Thyroid gland (tissue), 4 donors: ENCODE results near the gene MYO5A.

Experiments
- POLR2A ChIP-seq, 2 donors: fragments of 450-650 bp; IDR thresholded peaks; one replicate each; pipeline ENCODE4 v1.6.1; 2017; ENCODE audit warnings: antibody characterized with exemption in 2 of 2, mild to moderate bottlenecking in 2 of 2, moderate library complexity in 1 of 2
- TF ChIP-seq, protein P1 (sequence below), 6 experiments: fragments of 200-600 bp in 3 of 6; fragments of 450-650 bp in 3 of 6; sonication (generic) in 3 of 6; IDR thresholded peaks; one replicate each; pipeline ENCODE4 v1.5.1; 2016 to 2019; ENCODE audit warnings: antibody characterized with exemption in 6 of 6, mild to moderate bottlenecking in 2 of 6, inconsistent platforms in 1 of 6, moderate library complexity in 1 of 6

- TF ChIP-seq, protein P1, sequence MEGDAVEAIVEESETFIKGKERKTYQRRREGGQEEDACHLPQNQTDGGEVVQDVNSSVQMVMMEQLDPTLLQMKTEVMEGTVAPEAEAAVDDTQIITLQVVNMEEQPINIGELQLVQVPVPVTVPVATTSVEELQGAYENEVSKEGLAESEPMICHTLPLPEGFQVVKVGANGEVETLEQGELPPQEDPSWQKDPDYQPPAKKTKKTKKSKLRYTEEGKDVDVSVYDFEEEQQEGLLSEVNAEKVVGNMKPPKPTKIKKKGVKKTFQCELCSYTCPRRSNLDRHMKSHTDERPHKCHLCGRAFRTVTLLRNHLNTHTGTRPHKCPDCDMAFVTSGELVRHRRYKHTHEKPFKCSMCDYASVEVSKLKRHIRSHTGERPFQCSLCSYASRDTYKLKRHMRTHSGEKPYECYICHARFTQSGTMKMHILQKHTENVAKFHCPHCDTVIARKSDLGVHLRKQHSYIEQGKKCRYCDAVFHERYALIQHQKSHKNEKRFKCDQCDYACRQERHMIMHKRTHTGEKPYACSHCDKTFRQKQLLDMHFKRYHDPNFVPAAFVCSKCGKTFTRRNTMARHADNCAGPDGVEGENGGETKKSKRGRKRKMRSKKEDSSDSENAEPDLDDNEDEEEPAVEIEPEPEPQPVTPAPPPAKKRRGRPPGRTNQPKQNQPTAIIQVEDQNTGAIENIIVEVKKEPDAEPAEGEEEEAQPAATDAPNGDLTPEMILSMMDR (IDR thresholded peaks at IDR 0.05): no peak
- no peak for TF ChIP-seq POLR2A (IDR thresholded peaks at IDR 0.05)
Measured at GRCh38 chr15:52481915-52482314, 46.8 kb downstream of the MYO5A start.
